Caco-2 (cell line): ENCODE measurements around the gene SH3BP4. TPM values are rescaled to one million over a fixed set of nuclear protein-coding genes. Genes with fewer than 3 reads are reported as not detected.

ENCODE experiments used
- BruUV-seq: library from RNA; stranded (reverse); fragments of 400-500 nt; replicated peaks from 2 replicates; lab custom pipeline; 2021; lab: Mats Ljungman, UMichigan
- CTCF ChIA-PET: fragments of 300-600 bp; sonication (Branson Sonifier 250); formaldehyde crosslinking; loops from one replicate; lab custom pipeline; 2022; ENCODE audit warnings: antibody characterized with exemption; lab: Charles Lee
- POLR2A ChIA-PET: fragments of 300-600 bp; sonication (Branson Sonifier 250); formaldehyde crosslinking; loops from one replicate; lab custom pipeline; 2022; ENCODE audit warnings: antibody characterized with exemption; lab: Charles Lee
- DNase-seq, 2 experiments: peaks; one replicate each; pipeline versions ENCODE4 v3.0.0 to v3.0.0-alpha.2; 2020 to 2022
- H3K27me3 ChIP-seq: replicated peaks from 2 replicates; pipeline ENCODE4 v1.6.0; 2011; ENCODE audit warnings: low read length; ENCODE audit not compliant: control insufficient read depth, insufficient read depth
- H3K36me3 ChIP-seq: 2 replicates; pipeline ENCODE4 v1.5.1; 2011; ENCODE audit warnings: low read length; ENCODE audit not compliant: control insufficient read depth, insufficient read depth
- H3K4me1 ChIP-seq: fragments of 250-450 bp; sonication (Bioruptor Pico); 2 replicates; pipeline ENCODE4 v1.5.1; 2020; ENCODE audit warnings: mild to moderate bottlenecking
- H3K4me3 ChIP-seq: 2 replicates; pipeline ENCODE4 v1.5.1; 2011; ENCODE audit warnings: low read depth, mild to moderate bottlenecking, control low read depth, low read length
- H3K9me3 ChIP-seq: fragments of 250-450 bp; sonication (Bioruptor Pico); 2 replicates; pipeline ENCODE4 v1.5.1; 2020; ENCODE audit warnings: mild to moderate bottlenecking, moderate library complexity
- H3K27ac Mint-ChIP-seq: one replicate; pipeline ENCODE4 v1.8.0; 2022; ENCODE audit warnings: mixed read lengths; ENCODE audit not compliant: unreplicated experiment
- H3K27me3 Mint-ChIP-seq: one replicate; pipeline ENCODE4 v1.8.0; 2022; ENCODE audit warnings: mixed read lengths; ENCODE audit not compliant: insufficient read depth, unreplicated experiment
- H3K36me3 Mint-ChIP-seq: one replicate; pipeline ENCODE4 v1.8.0; 2022; ENCODE audit warnings: mild to moderate bottlenecking, mixed read lengths; ENCODE audit not compliant: insufficient read depth, unreplicated experiment
- H3K4me1 Mint-ChIP-seq: one replicate; pipeline ENCODE4 v1.8.0; 2022; ENCODE audit warnings: low read depth, mixed read lengths; ENCODE audit not compliant: unreplicated experiment
- H3K4me3 Mint-ChIP-seq: one replicate; pipeline ENCODE4 v1.8.0; 2022; ENCODE audit warnings: mild to moderate bottlenecking, moderate library complexity, mixed read lengths; ENCODE audit not compliant: unreplicated experiment
- H3K9me3 Mint-ChIP-seq: one replicate; pipeline ENCODE4 v1.8.0; 2022; ENCODE audit warnings: mixed read lengths; ENCODE audit not compliant: unreplicated experiment
- intact Hi-C: fragments of 100-400 bp; cut with micrococcal nuclease; formaldehyde crosslinking; loops from one replicate; pipeline ENCODE4 v1.10.0; 2022; ENCODE audit not compliant: unreplicated experiment
- total RNA-seq: library from RNA; stranded (reverse); gene quantifications from 2 replicates; pipeline ENCODE4 v1.2.3, GENCODE V29; 2022
- TF ChIP-seq, protein P1 (sequence below), 2 experiments: fragments of 200-600 bp in 1 of 2; IDR thresholded peaks; 1 replicate in 1 of 2; 2 replicates in 1 of 2; pipeline versions ENCODE4 v1.5.1 to v1.8.0; 2011 to 2022; ENCODE audit warnings: antibody characterized with exemption in 1 of 2, control low read depth in 1 of 2, inconsistent platforms in 1 of 2, low read depth in 1 of 2, low read length in 1 of 2, mild to moderate bottlenecking in 1 of 2, moderate library complexity in 1 of 2; ENCODE audit not compliant: insufficient read depth in 1 of 2, severe bottlenecking in 1 of 2, unreplicated experiment in 1 of 2

Gene SH3BP4
- total RNA-seq, 1 experiment from 2014 or later, result 29.9 TPM

DNA sequence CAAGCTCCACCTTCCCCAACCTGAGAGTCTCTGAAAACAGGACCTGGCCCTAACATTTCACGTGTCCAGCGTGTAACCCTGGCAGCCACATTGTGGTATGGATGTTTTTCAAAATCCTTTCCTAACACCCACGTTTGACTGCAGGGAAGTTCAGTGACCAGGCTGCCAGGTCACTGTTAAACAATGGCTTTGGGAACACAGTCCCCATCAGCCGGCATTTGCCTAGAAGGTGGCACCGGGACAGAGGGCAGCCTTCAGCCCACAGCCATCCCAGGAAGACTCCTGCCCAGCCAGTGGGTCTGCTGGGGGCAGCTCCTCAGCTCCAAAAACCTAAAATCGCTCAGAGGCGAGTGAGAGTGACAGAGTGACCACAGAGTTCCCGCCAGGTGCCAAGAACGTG, 140.2 kb downstream of the SH3BP4 start:
- Mint-ChIP-seq H3K4me1 (no peaks in the 10 kb centered on the region), H3K4me3 (no peak overlapping the region), H3K27ac (no peak overlapping the region), H3K27me3 (no peaks in the 10 kb centered on the region), H3K9me3 (no peaks in the 10 kb centered on the region), H3K36me3 (no peaks in the 10 kb centered on the region)
- no peak overlapping the region for H3K4me3 ChIP-seq
- H3K36me3 ChIP-seq, result no peaks in the 10 kb centered on the region
- no peaks in the 10 kb centered on the region for H3K9me3 ChIP-seq
- TF ChIP-seq, protein P1, sequence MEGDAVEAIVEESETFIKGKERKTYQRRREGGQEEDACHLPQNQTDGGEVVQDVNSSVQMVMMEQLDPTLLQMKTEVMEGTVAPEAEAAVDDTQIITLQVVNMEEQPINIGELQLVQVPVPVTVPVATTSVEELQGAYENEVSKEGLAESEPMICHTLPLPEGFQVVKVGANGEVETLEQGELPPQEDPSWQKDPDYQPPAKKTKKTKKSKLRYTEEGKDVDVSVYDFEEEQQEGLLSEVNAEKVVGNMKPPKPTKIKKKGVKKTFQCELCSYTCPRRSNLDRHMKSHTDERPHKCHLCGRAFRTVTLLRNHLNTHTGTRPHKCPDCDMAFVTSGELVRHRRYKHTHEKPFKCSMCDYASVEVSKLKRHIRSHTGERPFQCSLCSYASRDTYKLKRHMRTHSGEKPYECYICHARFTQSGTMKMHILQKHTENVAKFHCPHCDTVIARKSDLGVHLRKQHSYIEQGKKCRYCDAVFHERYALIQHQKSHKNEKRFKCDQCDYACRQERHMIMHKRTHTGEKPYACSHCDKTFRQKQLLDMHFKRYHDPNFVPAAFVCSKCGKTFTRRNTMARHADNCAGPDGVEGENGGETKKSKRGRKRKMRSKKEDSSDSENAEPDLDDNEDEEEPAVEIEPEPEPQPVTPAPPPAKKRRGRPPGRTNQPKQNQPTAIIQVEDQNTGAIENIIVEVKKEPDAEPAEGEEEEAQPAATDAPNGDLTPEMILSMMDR (IDR thresholded peaks at IDR 0.05; ENCODE audit: insufficient read depth in 1 of 2, low read depth in 1 of 2, low read length in 1 of 2, severe bottlenecking in 1 of 2, unreplicated experiment in 1 of 2), result no peak
- intact Hi-C loops, result no loop called here
- H3K4me1 ChIP-seq, result no peaks in the 10 kb centered on the region
- no TSS peak for BruUV-seq
- POLR2A ChIA-PET, result no interaction called here
- CTCF ChIA-PET, result no interaction called here
- H3K27me3 ChIP-seq, result no peaks in the 10 kb centered on the region
- DNase-seq, result no peak

DNA sequence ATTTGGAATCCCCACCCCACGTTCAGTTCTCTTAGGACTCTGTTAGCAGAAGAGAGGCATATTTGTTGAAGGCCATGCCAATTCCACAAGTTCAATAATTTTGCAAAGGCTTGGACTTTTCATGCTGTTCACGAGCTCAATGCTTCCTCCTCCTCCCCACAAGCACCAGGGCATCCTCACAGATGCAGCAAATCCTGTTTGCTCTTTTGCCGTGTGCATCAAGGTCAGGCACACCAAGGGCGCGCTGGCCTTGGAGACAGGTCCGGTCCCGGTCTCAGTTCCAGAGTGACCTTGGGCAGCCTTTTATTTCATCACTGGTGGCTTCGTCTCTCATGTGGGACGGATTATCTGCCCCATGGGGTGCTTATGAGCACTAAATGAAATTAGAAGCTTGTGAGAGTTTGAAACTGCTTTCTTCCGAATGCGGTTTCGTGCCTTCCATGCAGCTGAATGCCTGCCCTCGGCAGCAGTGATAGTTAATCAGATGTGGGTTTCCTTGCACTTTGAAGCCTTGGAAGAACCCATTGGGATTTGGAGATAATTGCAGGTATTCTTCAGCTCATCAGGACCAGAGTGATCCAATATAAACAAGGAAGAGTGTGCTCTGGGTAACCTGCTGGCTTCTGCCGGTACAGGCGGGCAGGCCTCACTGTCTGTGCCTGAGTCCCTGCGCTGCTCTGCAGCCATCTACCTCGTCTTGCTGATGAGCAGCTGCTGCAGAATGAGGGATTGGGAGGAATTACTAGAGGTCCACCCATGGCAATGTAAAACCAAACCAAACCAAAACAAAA, 140.8 kb downstream of the SH3BP4 start:
- H3K4me1 ChIP-seq, result no peaks in the 10 kb centered on the region
- Mint-ChIP-seq H3K27me3 (no peaks in the 10 kb centered on the region), H3K36me3 (no peaks in the 10 kb centered on the region), H3K4me3 (no peak overlapping the region), H3K27ac (no peak overlapping the region), H3K4me1 (no peaks in the 10 kb centered on the region), H3K9me3 (no peaks in the 10 kb centered on the region)
- BruUV-seq, result no TSS peak
- no peaks in the 10 kb centered on the region for H3K27me3 ChIP-seq
- DNase-seq, result no peak
- intact Hi-C loops, result no loop called here
- H3K9me3 ChIP-seq, result no peaks in the 10 kb centered on the region
- no peaks in the 10 kb centered on the region for H3K36me3 ChIP-seq
- no peak overlapping the region for H3K4me3 ChIP-seq
- TF ChIP-seq, protein P1 (IDR thresholded peaks at IDR 0.05; ENCODE audit: insufficient read depth in 1 of 2, low read depth in 1 of 2, low read length in 1 of 2, severe bottlenecking in 1 of 2, unreplicated experiment in 1 of 2), result no peak
- CTCF ChIA-PET, result no interaction called here
- POLR2A ChIA-PET, result no interaction called here

DNA sequence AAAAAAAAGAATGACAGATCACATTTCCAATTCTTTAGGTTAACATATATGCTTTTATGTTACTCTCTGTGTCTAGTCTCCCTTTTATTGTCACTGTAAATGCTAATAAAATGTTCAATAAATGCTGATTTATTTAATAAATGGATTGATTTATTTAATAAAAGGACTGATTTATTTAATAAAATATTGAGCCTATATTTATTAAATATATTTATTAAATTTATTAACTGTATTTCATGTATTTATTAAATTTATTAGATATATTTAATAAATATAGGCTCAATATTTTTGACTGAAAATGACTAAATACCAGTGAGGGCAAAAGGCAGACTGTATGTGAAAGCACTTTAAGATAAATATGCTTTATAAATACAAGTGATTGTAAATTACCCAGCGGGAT, 142.6 kb downstream of the SH3BP4 start:
- ChIA-PET CTCF (no interaction called here), POLR2A (no interaction called here)
- Mint-ChIP-seq H3K4me3 (no peak overlapping the region), H3K4me1 (no peaks in the 10 kb centered on the region), H3K27ac (no peak overlapping the region), H3K27me3 (no peaks in the 10 kb centered on the region), H3K36me3 (no peaks in the 10 kb centered on the region), H3K9me3 (no peaks in the 10 kb centered on the region)
- Histone ChIP-seq H3K4me3 (no peak overlapping the region), H3K36me3 (no peaks in the 10 kb centered on the region), H3K9me3 (no peaks in the 10 kb centered on the region), H3K4me1 (no peaks in the 10 kb centered on the region), H3K27me3 (no peaks in the 10 kb centered on the region)
- TF ChIP-seq, protein P1 (IDR thresholded peaks at IDR 0.05; ENCODE audit: insufficient read depth in 1 of 2, low read depth in 1 of 2, low read length in 1 of 2, severe bottlenecking in 1 of 2, unreplicated experiment in 1 of 2), result no peak
- intact Hi-C loops, result no loop called here
- DNase-seq, result no peak
- BruUV-seq, result no TSS peak
